Activated T-helper 17 cell treated with anti-CD3 and anti-CD28 coated beads, Interleukin-2, amount 50 U/mL, for 72 hours (primary cell): ENCODE results near the gene MCEMP1. TPM values are rescaled to one million over a fixed set of nuclear protein-coding genes. Genes with fewer than 3 reads are reported as not detected.

Experiments used
- ATAC-seq: fragments of 150-1000 bp; cut with Tn5 transposase; replicated peaks from 2 replicates; pipeline ENCODE4 v1.10.0; 2021; ENCODE audit warnings: mild to moderate bottlenecking, moderate library complexity
- H3K27ac Mint-ChIP-seq: one replicate; pipeline ENCODE4 v1.8.0; 2022; ENCODE audit warnings: mixed read lengths
- H3K27me3 Mint-ChIP-seq: one replicate; pipeline ENCODE4 v1.8.0; 2022; ENCODE audit warnings: mixed read lengths
- H3K36me3 Mint-ChIP-seq: one replicate; pipeline ENCODE4 v1.8.0; 2022; ENCODE audit warnings: low read depth, mild to moderate bottlenecking, mixed read lengths
- H3K4me1 Mint-ChIP-seq: one replicate; pipeline ENCODE4 v1.8.0; 2022; ENCODE audit warnings: mixed read lengths
- H3K4me3 Mint-ChIP-seq: one replicate; pipeline ENCODE4 v1.8.0; 2022; ENCODE audit warnings: mild to moderate bottlenecking, mixed read lengths
- H3K9me3 Mint-ChIP-seq: one replicate; pipeline ENCODE4 v1.8.0; 2022; ENCODE audit warnings: mixed read lengths
- total RNA-seq, 2 donors: library from RNA; stranded (reverse); gene quantifications; one replicate each; pipeline ENCODE4 v1.2.3, GENCODE V29; 2022

The MCEMP1 gene, protein sequence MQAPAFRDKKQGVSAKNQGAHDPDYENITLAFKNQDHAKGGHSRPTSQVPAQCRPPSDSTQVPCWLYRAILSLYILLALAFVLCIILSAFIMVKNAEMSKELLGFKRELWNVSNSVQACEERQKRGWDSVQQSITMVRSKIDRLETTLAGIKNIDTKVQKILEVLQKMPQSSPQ
- total RNA-seq = not detected

DNA sequence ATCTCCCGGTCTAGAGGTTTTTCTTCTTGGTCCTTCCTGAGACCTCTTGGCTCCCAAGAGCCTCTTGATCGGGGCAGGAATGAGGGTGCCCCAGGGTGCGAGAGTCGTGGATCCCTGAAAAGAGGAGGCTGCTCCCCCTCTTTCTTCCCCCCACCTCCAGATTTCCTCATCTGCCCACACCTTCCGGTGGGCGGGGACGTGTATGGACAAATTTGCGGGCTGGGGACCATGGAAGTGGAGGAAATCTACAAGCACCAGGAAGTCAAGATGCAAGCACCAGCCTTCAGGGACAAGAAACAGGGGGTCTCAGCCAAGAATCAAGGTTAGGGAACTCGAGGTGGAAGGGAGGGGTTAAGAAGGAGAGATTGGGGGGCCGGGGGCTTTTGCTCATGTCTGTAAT, at the start of gene MCEMP1:
TSS of gene MCEMP1 (plus strand) at position 237 of the 400 bp plus-strand sequence. CDS start at position 268, 31 bp downstream.
- Mint-ChIP-seq H3K27ac (no peak within 1 kb of the TSS), H3K9me3 (no peaks in the 10 kb centered on the region), H3K27me3 (peaks cover 21% of the 10 kb centered on the region), H3K4me1 (peaks cover 15% of the 10 kb centered on the region), H3K4me3 (peak within 1 kb of the TSS; percentile 13), H3K36me3 (peaks cover 9% of the 10 kb centered on the region)
- ATAC-seq = no peak

GRCh38 chr19:7627166-7627565, 49.7 kb upstream of the MCEMP1 start:
- Mint-ChIP-seq H3K36me3 (peaks cover 50% of the 10 kb centered on the region), H3K4me1 (peaks cover 18% of the 10 kb centered on the region), H3K27ac (no peak overlapping the region), H3K9me3 (no peaks in the 10 kb centered on the region), H3K4me3 (peak overlapping the region; percentile 98), H3K27me3 (no peaks in the 10 kb centered on the region)
- ATAC-seq = no peak

- peaks cover 18% of the 10 kb centered on the region for H3K4me1 Mint-ChIP-seq
- H3K9me3 Mint-ChIP-seq = no peaks in the 10 kb centered on the region
- H3K36me3 Mint-ChIP-seq = peaks cover 45% of the 10 kb centered on the region
- no peak for ATAC-seq
- peak overlapping the region; percentile 98 for H3K4me3 Mint-ChIP-seq
- no peaks in the 10 kb centered on the region for H3K27me3 Mint-ChIP-seq
- peak overlapping the region; percentile 97 for H3K27ac Mint-ChIP-seq
These were observed 48.1 kb upstream of the MCEMP1 start for GRCh38 chr19:7628589-7629311.

DNA sequence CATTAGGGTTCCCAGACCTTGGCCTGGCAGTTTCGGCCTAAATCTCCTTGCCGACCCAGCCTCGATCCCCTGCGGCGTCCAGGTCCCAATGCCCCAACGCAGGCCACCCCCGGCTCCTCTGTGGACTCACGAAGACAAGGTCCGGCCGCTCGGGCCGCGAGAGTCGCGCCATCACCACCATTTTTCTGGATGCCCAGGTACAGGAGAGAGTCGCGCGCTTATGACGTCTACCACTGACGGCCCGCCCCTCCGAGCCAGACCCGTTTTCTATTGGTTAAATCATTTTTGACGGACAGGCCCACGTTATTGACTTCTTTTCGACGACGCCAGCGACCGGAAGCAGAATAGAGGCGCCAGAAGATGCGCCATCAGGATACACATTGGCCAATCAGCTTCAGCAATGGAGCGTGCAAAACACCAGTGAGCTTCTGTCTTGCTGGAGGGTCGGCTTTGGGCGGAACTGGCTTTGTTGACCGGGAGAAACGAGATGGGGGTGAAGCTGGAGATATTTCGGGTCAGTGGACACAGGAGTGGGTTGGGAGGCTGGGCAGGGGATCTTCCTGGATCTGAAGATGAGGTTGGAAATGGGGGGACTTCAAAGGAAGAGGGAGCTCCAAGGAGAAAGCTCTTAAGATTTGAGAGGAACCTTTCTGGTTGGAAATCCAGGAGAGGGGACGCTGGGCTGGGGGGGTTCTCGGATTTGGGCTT, 47.4 kb upstream of the MCEMP1 start, which contains the start of the genes PET100 and XAB2:
TSS of gene PET100 (plus strand) at position 447 of the 708 bp plus-strand sequence. CDS start at position 488, 41 bp downstream.
TSS of gene XAB2 (minus strand) at position 199 of the 708 bp plus-strand sequence. CDS start at position 181, 18 bp downstream.
- peak; percentile 100 for ATAC-seq
- Mint-ChIP-seq H3K4me3 (peak within 1 kb of the TSS; percentile 98), H3K36me3 (peaks cover 45% of the 10 kb centered on the region), H3K9me3 (no peaks in the 10 kb centered on the region), H3K27me3 (no peaks in the 10 kb centered on the region), H3K4me1 (peaks cover 22% of the 10 kb centered on the region), H3K27ac (peak within 1 kb of the TSS; percentile 97)

DNA sequence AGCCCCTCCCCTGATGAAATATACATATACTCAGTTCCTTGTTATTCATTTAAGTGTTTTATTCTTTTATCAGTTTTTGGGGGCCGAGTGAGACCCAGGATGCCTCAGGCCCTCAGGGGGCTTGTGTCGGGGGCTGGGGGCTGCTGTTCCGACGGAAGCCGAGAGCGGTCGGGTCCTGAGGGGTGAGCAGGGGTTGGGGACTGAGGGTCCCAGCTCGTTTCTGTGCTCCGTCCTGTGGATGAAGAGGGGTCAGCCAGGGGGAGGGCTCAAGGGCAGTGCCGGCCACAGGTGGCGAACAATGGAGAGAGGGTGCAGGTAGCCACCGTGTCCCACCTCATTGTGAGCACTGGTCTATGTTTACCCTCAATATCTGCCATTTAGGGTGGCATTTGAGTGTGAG, 45.3 kb upstream of the MCEMP1 start:
- ATAC-seq = no peak
- Mint-ChIP-seq H3K4me1 (peaks cover 22% of the 10 kb centered on the region), H3K9me3 (no peaks in the 10 kb centered on the region), H3K4me3 (peak overlapping the region; percentile 16), H3K27me3 (no peaks in the 10 kb centered on the region), H3K36me3 (peaks cover 37% of the 10 kb centered on the region), H3K27ac (no peak overlapping the region)

GRCh38 chr19:7632340-7633203, 44.3 kb upstream of the MCEMP1 start:
- Mint-ChIP-seq H3K27me3 (no peaks in the 10 kb centered on the region), H3K4me1 (peaks cover 22% of the 10 kb centered on the region), H3K36me3 (peaks cover 34% of the 10 kb centered on the region), H3K4me3 (no peak overlapping the region), H3K9me3 (no peaks in the 10 kb centered on the region), H3K27ac (no peak overlapping the region)
- ATAC-seq = no peak

GRCh38 chr19:7633698-7634097, 43.2 kb upstream of the MCEMP1 start, which contains the start of gene PCP2:
Gene PCP2, minus strand, starts transcription at chr19:7633719. Its CDS starts 262 bp downstream, at chr19:7633457.
- H3K27ac Mint-ChIP-seq = peak within 1 kb of the TSS; percentile 28
- H3K4me3 Mint-ChIP-seq = peak within 1 kb of the TSS; percentile 83
- peaks cover 16% of the 10 kb centered on the region for H3K4me1 Mint-ChIP-seq
- ATAC-seq = no peak
- no peaks in the 10 kb centered on the region for H3K27me3 Mint-ChIP-seq
- H3K9me3 Mint-ChIP-seq = no peaks in the 10 kb centered on the region
- H3K36me3 Mint-ChIP-seq = peaks cover 34% of the 10 kb centered on the region

DNA sequence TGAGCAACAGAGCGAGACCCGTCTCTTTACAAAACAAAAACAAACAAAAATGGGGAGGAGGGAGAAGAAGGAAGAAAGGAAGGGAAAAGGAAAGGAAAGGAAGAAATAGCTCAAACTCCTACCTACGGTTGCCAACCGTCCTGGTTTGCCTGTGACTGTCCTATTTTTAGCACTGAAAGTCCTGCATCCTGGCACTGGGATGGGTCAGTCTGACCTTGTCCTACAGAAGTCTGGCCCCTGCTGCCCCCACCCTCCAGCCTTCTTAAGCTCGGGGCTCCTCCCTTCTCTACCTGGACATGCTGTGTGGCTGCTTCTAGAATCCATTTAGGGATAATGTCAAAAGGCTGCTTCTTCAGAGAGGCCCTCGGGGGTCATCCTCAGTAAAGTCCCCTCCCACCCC, 41.2 kb upstream of the MCEMP1 start:
- ATAC-seq = no peak
- Mint-ChIP-seq H3K36me3 (peaks cover 39% of the 10 kb centered on the region), H3K4me3 (peak overlapping the region; percentile 83), H3K27me3 (no peaks in the 10 kb centered on the region), H3K4me1 (peaks cover 15% of the 10 kb centered on the region), H3K27ac (peak overlapping the region; percentile 88), H3K9me3 (no peaks in the 10 kb centered on the region)

DNA sequence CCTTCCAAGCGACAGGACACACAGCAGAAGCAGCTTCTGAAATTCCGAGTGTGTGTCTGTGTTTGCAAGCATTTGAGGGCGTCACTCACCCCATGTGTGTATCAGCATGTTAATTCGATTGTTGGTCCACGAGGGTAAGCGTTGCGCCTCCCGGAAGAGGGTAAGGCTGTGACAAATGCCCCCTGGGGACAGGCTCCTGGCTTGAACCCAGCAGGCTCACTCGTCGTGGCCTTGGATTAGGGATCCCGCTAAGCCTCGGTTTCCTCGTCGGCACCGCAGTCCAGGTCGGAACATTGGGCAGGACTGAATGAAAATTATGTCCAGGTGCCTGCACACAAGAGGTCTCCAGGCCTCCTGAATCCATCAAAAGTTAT, 40.6 kb upstream of the MCEMP1 start:
- peak overlapping the region; percentile 83 for H3K4me3 Mint-ChIP-seq
- ATAC-seq = no peak
- H3K36me3 Mint-ChIP-seq = peaks cover 39% of the 10 kb centered on the region
- no peaks in the 10 kb centered on the region for H3K9me3 Mint-ChIP-seq
- no peaks in the 10 kb centered on the region for H3K27me3 Mint-ChIP-seq
- peak overlapping the region; percentile 88 for H3K27ac Mint-ChIP-seq
- H3K4me1 Mint-ChIP-seq = peaks cover 15% of the 10 kb centered on the region

DNA sequence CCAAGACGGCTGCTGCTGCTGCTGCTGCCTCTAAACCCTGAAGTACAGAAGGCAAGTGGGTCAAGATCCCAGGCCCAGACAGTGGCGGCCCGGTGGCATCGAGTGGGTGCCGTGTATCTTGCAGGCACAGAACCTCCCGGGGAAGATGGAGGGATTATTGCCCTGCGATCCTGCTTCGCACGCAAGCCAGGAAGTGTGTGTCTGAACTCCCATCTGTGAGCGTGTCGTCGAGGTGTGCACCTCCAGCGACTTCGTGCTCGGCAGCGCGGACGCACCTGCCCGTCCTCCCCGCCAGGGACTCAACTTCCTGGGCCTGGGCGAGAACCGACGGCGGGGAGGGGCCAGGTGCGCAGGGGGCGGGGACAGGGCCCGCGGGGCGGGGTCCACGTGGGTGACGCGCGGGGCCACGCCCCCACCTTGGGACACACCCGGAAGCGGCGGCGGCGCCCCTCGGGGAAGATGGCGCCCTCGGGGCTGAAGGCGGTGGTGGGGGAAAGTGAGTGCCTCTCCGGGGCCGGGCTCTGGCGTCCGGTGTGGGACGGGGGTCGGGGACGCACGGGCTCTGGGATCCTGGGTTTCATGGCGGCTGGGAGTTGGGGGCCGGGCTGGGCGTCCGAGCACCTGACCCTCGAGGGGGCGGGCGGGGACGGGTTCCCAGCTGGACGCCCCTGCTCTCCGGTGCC, 40.1 kb upstream of the MCEMP1 start, which contains the start of gene STXBP2:
TSS of gene STXBP2 (plus strand) at position 420 of the 683 bp plus-strand sequence. CDS start at position 460, 40 bp downstream.
- no peaks in the 10 kb centered on the region for H3K9me3 Mint-ChIP-seq
- peak within 1 kb of the TSS; percentile 88 for H3K27ac Mint-ChIP-seq
- peaks cover 34% of the 10 kb centered on the region for H3K36me3 Mint-ChIP-seq
- H3K4me3 Mint-ChIP-seq = peak within 1 kb of the TSS; percentile 83
- peak; percentile 98 for ATAC-seq
- no peaks in the 10 kb centered on the region for H3K27me3 Mint-ChIP-seq
- peaks cover 15% of the 10 kb centered on the region for H3K4me1 Mint-ChIP-seq

GRCh38 chr19:7637374-7638256, 39.3 kb upstream of the MCEMP1 start:
- ATAC-seq = peak; percentile 37
- peaks cover 15% of the 10 kb centered on the region for H3K4me1 Mint-ChIP-seq
- H3K27ac Mint-ChIP-seq = peak overlapping the region; percentile 88
- H3K4me3 Mint-ChIP-seq = peak overlapping the region; percentile 83
- peaks cover 33% of the 10 kb centered on the region for H3K36me3 Mint-ChIP-seq
- H3K27me3 Mint-ChIP-seq = no peaks in the 10 kb centered on the region
- no peaks in the 10 kb centered on the region for H3K9me3 Mint-ChIP-seq

- peak overlapping the region; percentile 23 for H3K4me3 Mint-ChIP-seq
- no peaks in the 10 kb centered on the region for H3K27me3 Mint-ChIP-seq
- peaks cover 15% of the 10 kb centered on the region for H3K4me1 Mint-ChIP-seq
- no peak overlapping the region for H3K27ac Mint-ChIP-seq
- peaks cover 30% of the 10 kb centered on the region for H3K36me3 Mint-ChIP-seq
- no peak for ATAC-seq
- H3K9me3 Mint-ChIP-seq = no peaks in the 10 kb centered on the region
These were observed 38.0 kb upstream of the MCEMP1 start for GRCh38 chr19:7638802-7639465.
